ENCODE data around the gene SUV39H2. TPM values are rescaled to one million over a fixed set of nuclear protein-coding genes. Genes with fewer than 3 reads are reported as not detected.

The SUV39H2 gene
- polyA plus RNA-seq, 1 donor (not counting 4 experiments of a cell fraction or from before 2014, with no cell fraction given): 11.8 TPM

DNA sequence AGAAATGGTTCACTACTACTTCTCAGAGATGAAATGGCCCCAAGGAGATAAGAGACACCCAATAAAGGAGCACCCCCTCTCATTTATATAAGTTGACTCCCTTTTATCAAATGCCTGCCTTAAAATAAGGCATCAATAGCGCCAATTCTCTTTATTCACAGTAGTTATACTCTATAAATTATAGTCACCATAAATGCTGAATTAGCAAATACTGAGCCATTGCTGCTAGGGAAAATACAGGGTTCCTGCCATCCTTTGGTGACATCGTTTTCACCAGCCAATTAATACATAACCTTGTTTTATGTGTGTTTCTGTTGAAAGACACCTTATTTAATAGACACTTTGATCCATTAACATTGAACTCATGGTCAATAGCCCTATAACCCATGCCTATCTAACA lies 46.6 kb downstream of the SUV39H2 start:
- no peaks in the 10 kb centered on the region for H3K27me3 ChIP-seq (ENCODE audit: control insufficient read depth, extremely low read depth, insufficient read depth, low read length)
- H3K9me1 ChIP-seq (ENCODE audit: control insufficient read depth, extremely low read depth, insufficient read depth, low read length): no peaks in the 10 kb centered on the region
- H3K9ac ChIP-seq (ENCODE audit: control insufficient read depth, extremely low read depth, insufficient read depth, low read length): no peak overlapping the region
- H3K9me3 ChIP-seq (ENCODE audit: control insufficient read depth, low read depth, low read length): no peaks in the 10 kb centered on the region
- TF ChIP-seq EZH2 (IDR thresholded peaks at IDR 0.05; ENCODE audit: low read length): no peak
- TF ChIP-seq, protein P1, sequence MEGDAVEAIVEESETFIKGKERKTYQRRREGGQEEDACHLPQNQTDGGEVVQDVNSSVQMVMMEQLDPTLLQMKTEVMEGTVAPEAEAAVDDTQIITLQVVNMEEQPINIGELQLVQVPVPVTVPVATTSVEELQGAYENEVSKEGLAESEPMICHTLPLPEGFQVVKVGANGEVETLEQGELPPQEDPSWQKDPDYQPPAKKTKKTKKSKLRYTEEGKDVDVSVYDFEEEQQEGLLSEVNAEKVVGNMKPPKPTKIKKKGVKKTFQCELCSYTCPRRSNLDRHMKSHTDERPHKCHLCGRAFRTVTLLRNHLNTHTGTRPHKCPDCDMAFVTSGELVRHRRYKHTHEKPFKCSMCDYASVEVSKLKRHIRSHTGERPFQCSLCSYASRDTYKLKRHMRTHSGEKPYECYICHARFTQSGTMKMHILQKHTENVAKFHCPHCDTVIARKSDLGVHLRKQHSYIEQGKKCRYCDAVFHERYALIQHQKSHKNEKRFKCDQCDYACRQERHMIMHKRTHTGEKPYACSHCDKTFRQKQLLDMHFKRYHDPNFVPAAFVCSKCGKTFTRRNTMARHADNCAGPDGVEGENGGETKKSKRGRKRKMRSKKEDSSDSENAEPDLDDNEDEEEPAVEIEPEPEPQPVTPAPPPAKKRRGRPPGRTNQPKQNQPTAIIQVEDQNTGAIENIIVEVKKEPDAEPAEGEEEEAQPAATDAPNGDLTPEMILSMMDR (optimal IDR thresholded peaks at IDR 0.05 in 1 of 3, IDR thresholded peaks at IDR 0.05 in 1 of 3, conservative IDR thresholded peaks at IDR 0.05 in 1 of 3; ENCODE audit: extremely low read depth in 1 of 3, insufficient read depth in 2 of 3, low read length in 3 of 3): no peak
- DNase-seq (ENCODE audit: low read depth, low spot score): no peak
- dilution Hi-C loops (cut with MboI; ENCODE audit: extremely low pct_ligation_motif_present, low sequenced_read_pairs): no loop called here
- no peak overlapping the region for H3K4me3 ChIP-seq (ENCODE audit: control insufficient read depth in 2 of 3, extremely low read depth in 1 of 3, insufficient read depth in 2 of 3, low read depth in 1 of 3, low read length in 3 of 3)
- H3K27ac ChIP-seq (ENCODE audit: control insufficient read depth, insufficient read depth, low read length): no peak overlapping the region
- no peaks in the 10 kb centered on the region for H3K4me1 ChIP-seq (ENCODE audit: control insufficient read depth, extremely low read depth, insufficient read depth, low read length)
- no peak overlapping the region for H2AFZ ChIP-seq (ENCODE audit: control insufficient read depth, low read length)
- no peaks in the 10 kb centered on the region for H3K79me2 ChIP-seq (ENCODE audit: control insufficient read depth, insufficient read depth, low read length)
- H3K4me2 ChIP-seq (ENCODE audit: control insufficient read depth, extremely low read depth, insufficient read depth, low read depth, low read length): no peak overlapping the region
- no peak for FAIRE-seq
- no peaks in the 10 kb centered on the region for H4K20me1 ChIP-seq (ENCODE audit: control insufficient read depth, extremely low read depth, insufficient read depth, low read length)
- H3K36me3 ChIP-seq (ENCODE audit: control insufficient read depth in 2 of 2, extremely low read depth in 1 of 2, insufficient read depth in 2 of 2, low read length in 2 of 2): peaks cover 10 to 17% of the 10 kb centered on the region in 2 experiments

DNA sequence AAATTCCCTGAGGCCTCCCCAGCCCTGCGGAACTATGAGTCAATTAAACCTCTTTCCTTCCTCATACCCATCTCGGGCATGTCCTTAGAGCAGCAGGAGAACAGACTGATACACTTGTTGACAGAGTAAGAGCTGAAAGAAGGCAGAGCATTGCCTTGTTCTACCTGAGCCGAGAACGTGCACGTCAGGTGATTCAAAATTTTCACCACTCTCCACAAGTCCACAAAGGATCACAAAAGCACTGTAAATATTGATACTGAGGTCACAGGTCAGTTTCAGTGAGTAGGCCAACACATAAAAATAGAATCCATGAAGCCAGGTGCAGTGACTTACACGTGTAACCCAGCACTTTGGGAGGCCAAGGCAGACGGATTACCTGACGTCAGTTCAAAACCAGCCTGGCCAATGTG lies 47.4 kb downstream of the SUV39H2 start:
- H3K9ac ChIP-seq (ENCODE audit: control insufficient read depth, extremely low read depth, insufficient read depth, low read length): no peak overlapping the region
- H4K20me1 ChIP-seq (ENCODE audit: control insufficient read depth, extremely low read depth, insufficient read depth, low read length): no peaks in the 10 kb centered on the region
- no peaks in the 10 kb centered on the region for H3K9me1 ChIP-seq (ENCODE audit: control insufficient read depth, extremely low read depth, insufficient read depth, low read length)
- no peak overlapping the region for H3K4me3 ChIP-seq (ENCODE audit: control insufficient read depth in 2 of 3, extremely low read depth in 1 of 3, insufficient read depth in 2 of 3, low read depth in 1 of 3, low read length in 3 of 3)
- H3K36me3 ChIP-seq (ENCODE audit: control insufficient read depth in 2 of 2, extremely low read depth in 1 of 2, insufficient read depth in 2 of 2, low read length in 2 of 2): peaks cover 10 to 17% of the 10 kb centered on the region in 2 experiments
- H3K27ac ChIP-seq (ENCODE audit: control insufficient read depth, insufficient read depth, low read length): no peak overlapping the region
- DNase-seq (ENCODE audit: low read depth, low spot score): no peak
- no peak overlapping the region for H3K4me2 ChIP-seq (ENCODE audit: control insufficient read depth, extremely low read depth, insufficient read depth, low read depth, low read length)
- no peak overlapping the region for H2AFZ ChIP-seq (ENCODE audit: control insufficient read depth, low read length)
- H3K4me1 ChIP-seq (ENCODE audit: control insufficient read depth, extremely low read depth, insufficient read depth, low read length): no peaks in the 10 kb centered on the region
- FAIRE-seq: no peak
- dilution Hi-C loops (cut with MboI; ENCODE audit: extremely low pct_ligation_motif_present, low sequenced_read_pairs): no loop called here
- H3K27me3 ChIP-seq (ENCODE audit: control insufficient read depth, extremely low read depth, insufficient read depth, low read length): no peaks in the 10 kb centered on the region
- no peaks in the 10 kb centered on the region for H3K9me3 ChIP-seq (ENCODE audit: control insufficient read depth, low read depth, low read length)
- no peaks in the 10 kb centered on the region for H3K79me2 ChIP-seq (ENCODE audit: control insufficient read depth, insufficient read depth, low read length)
- TF ChIP-seq EZH2 (IDR thresholded peaks at IDR 0.05; ENCODE audit: low read length): no peak
